D341Med (cell line): ENCODE data around the gene LRP1B.

Experiments
- DNase-seq: peaks from one replicate; pipeline ENCODE4 v3.0.0; 2012; ENCODE audit warnings: low spot score

Gene LRP1B

GRCh38 chr2:141437521-141437920 lies 693.3 kb downstream of the LRP1B start:
- no peak for DNase-seq

DNA sequence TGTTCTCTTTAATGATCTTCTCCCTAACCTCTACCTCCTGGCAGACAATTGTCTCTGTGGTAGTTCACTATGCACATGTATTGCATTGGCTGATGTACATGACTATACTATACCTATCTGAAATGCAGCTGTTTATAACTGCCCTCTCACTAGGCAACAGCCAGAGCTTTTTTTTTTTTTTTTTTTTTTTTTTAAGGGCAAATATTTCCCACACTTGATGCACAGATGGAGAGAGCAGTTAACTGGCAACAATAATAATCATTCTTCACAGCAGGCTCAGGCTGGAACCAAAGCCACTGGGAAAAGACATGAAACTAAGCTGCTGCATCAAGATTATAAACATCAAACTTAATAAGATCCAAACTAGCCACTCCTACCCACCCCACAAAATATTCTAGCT lies 707.7 kb downstream of the LRP1B start:
- no peak for DNase-seq

GRCh38 chr2:141417246-141417797 lies 713.5 kb downstream of the LRP1B start:
- DNase-seq, result no peak

- no peak for DNase-seq
These were observed 719.4 kb downstream of the LRP1B start for GRCh38 chr2:141411419-141411818.

- DNase-seq, result no peak
These were observed 731.5 kb downstream of the LRP1B start for GRCh38 chr2:141399270-141399669.

DNA sequence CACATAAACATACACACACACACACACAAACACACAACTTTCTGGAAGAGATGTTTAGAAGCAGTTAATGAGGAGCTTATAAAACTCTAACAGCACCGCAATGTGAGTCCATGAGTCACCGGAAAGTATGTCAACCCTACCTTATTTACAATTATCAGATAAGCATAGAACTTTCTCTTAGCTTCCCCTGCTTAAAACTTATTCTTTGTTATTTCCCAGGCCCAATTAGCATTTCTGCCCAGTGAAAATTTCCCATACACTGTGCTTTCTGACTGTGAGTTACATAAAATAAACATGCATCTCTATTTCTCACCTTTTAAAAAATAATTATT lies 737.6 kb downstream of the LRP1B start:
- DNase-seq, result no peak

DNA sequence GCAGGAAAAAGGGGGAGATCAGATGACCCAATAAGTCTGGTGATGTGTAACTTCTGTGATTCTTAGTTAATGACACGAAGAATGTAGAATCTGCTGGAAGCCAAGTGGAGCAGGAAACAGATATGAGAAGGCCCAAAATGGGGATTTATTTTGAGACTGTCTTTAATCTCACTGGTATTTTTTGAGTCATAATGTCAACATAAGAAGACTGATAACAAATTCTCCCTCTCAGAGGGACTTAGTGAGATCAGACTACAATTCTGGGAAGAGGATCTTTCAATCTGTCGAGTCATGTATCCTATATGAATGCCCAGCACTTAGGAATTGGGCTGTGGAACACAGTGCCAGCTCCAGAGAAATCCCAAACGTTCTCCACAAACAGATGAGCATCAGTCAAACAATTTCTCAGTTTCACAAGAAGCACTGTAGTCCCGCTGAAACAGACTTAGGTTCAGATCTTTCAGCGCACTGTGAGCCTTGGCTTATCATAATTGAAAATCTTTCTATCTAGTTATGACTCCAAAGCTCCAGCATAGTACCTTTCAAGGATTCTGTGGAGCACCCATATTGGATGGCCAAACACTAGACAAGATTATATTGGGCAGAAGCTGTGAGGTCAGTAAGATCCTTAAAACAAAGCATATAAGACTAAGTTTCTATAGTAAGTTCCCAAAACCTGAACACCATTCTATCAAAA lies 738.2 kb downstream of the LRP1B start:
- no peak for DNase-seq

DNA sequence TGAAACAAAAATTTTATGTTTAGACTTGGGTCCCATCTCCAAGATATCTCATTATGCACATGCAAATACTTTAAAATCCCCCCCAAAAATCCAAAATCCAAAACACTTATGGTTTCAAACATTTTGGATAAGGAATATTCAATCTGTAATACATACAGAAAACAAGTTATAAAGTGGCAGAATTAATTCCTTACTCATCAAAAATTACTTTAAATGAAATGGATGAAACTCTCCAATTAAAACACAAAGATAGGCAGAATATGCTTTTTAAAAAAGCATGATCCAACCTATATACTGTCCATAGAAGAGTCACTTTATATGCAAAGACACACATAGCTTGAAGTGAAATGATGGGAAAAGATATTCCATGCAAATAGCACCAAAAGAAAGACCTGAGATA lies 744.6 kb downstream of the LRP1B start:
- DNase-seq, result no peak

- no peak for DNase-seq
These were observed 746.1 kb downstream of the LRP1B start for GRCh38 chr2:141384676-141385075.

GRCh38 chr2:141381946-141382345 lies 748.9 kb downstream of the LRP1B start:
- DNase-seq, result no peak

GRCh38 chr2:141380008-141380979 lies 750.5 kb downstream of the LRP1B start:
- DNase-seq, result no peak

- DNase-seq, result no peak
These were observed 766.0 kb downstream of the LRP1B start for GRCh38 chr2:141364821-141365220.

DNA sequence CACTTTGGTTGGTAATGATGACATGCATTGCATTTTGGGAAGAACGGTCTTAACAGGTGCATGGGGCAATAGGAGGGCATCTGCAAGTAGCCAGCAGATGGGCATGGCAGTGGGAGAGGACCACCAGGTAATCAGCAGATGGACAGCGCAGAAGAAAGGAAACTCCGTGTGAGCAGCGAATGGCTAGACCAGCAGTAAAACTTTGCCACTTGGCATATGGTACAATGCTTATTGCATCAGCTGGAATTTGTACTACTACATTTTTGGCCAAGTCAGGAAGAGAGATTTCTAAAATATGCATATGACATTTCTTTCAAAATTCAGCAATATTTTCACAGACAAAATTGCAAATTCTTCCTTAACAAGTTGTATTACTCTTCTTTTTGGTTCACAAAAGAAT lies 768.5 kb downstream of the LRP1B start:
- no peak for DNase-seq

DNA sequence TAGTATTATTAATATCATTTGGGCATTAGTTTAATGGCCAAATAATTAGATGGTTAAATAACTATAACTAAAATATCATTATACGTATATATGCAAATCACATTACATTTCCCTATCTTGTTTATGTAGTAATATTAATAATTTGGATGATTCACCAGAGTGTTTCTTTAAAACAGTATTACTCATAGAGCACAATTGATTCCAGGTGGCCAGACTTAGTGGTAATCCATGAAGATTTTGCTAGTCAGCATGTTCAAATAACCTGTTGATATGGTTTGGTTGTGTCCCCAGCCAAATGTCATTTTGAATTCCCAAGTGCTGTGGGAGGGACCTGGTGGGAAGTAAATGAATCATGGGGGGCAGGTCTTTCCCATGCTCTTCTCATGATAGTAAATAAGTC lies 782.3 kb downstream of the LRP1B start:
- DNase-seq, result no peak

DNA sequence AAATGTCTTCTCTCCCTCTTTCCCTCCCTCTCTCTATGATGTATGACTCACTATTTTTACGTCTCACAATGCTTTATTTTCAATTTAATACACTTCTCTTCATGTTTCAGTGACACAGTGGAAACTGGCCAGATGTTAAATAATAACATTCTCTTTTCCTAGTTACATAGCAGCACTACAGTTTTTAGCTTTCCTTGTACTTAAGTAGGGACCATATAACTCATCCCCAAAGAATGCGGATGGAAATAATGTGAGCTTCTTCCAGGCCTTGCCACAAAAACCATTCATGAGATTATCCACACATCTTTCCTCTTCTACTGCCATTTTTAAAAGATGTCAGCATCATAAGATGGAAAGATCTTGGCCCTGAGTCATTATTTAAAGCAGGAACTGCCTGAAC lies 789.4 kb downstream of the LRP1B start:
- no peak for DNase-seq

DNA sequence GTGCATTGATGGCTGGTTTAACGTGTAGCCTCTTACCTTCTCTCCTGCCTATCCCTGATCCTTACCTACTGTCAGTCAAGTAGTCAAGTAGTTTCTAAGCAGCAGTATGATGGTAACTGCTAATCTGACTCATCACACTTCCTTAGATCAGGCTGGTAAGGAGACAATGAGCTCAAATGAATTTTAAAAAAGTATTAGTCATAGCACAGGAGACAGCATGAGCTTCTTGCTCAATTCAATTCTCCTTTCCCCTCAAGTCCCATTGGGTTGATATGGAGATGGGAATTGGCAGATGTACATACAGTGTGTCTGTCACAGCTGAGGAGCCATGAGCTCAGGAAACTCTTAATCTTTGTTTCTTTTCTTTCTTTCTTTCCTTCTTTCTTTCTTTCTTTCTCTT lies 799.7 kb downstream of the LRP1B start:
- no peak for DNase-seq

DNA sequence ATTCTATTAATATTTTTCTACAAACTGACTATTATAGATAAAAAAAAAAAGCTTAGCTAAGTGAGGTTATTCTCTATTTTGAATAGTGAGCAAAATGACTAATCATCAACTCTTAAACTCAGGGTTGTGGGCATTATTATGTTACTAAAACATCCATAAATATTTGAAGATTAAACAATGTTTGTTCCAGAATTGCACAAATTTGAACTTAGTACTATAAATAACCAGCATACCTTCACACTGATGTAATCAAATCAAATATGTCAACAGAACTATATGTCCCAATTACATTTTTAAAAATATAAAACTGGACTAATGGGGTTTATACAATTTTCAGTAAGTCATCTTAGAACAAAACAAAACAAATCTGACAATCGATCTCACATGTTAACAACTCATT lies 800.9 kb downstream of the LRP1B start:
- no peak for DNase-seq

DNA sequence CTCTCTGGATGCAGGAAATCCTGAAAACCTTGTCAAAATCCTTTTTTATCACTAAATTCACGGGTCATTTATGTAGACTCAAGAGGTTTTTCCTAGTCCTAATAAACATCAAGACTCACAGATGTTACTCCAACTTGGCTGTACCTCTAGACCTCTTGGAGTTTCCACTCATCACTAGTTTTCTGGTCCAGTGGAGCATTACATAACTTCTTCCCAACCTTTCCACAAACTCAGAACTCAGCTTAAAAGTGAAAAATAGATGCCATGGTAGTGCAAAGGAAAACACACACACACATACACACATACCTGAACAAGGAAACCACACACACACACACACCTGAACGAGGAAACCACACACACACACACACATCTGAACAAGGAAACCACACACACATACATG lies 807.2 kb downstream of the LRP1B start:
- no peak for DNase-seq

DNA sequence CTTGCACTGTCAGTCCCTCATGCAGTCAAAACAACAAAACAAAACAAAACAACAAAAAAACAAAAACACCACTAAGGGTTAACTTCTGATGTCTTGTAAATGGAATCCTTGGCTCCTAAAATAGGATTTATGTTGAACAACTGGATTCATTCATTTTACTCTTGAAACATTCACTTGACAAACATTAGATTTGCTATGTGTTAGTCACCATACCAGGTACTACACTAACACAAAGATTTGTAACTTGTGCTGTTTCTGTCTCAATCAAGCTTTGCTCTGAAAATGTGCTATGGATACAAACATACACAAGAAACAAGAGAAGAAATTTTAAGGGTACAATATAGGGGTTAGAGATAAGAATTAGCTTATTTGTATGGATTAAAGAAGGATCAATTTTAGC lies 812.8 kb downstream of the LRP1B start:
- no peak for DNase-seq

GRCh38 chr2:141316606-141317005 lies 814.2 kb downstream of the LRP1B start:
- no peak for DNase-seq

DNA sequence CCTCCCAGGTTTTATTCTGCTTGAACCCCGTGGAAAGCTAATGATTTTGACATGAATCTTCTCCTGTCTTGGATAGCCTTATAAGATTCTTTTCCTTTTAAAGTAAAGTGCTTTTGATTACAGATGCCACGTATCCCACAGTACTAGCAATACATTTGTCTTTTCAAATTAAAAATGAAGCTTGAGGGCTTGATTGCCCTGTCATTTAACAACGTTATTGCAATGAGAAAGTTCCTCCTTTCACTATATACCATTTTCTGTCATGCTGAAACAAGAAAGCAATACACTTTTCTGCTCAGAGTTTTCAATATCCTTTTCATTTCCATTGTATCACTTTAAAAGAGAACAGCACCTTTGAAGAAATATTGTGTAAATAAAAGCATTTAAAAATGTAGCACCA lies 814.7 kb downstream of the LRP1B start:
- DNase-seq, result no peak

DNA sequence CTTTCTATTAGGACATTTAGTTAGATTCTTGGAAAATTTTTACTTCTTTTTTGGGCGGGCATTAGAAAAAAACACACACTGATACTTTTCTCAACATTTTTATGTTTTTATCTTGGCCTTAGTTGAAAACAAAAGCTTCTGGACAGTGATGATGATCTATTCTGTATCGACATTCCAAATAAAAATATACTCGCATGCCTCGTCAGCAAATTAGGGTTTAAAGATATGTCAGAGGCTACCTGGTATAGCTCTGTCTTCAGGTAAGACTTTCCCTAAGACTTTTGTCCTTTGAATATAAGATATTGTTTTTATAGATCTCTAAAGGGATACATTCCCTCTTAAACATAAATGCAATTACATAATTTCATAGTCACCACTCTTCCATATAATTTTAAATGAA lies 816.8 kb downstream of the LRP1B start:
- no peak for DNase-seq

DNA sequence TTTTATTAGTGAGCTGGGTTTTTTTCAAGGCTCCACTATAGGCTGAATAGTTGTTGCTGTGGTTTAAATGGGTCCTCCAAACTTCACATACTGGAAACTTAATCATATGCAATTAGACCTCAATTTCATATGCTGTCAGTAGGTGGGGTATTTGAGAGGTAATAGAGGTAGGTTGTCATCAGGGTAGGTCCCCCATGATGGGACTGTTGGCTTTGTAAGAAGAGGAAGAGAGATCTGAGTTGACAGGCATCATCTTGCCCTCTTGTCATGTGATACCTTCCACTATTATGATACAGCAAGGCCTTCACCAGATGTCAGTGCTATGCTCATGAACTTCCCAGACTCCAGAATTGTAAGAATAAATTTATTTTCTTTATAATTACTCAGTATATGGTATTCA lies 819.4 kb downstream of the LRP1B start:
- no peak for DNase-seq
